Upper lobe of left lung (tissue), 6 donors: ENCODE results near the gene WDR53. TPM values are rescaled to one million over a fixed set of nuclear protein-coding genes. Genes with fewer than 3 reads are reported as not detected.
A peak's percentile ranks its signal among the peaks of the same experiment; 100 is the strongest.
"Not testable (repeated sequence)": the region's sequence is repeated elsewhere in the genome, so short reads cannot be mapped to it uniquely, and the experiment has no call there.

Experiments
- ATAC-seq, 2 donors: fragments of 200-7000 bp; cut with Tn5 transposase; one replicate each; pipeline ENCODE4 v1.9.1; 2022; ENCODE audit warnings: mild to moderate bottlenecking in 2 of 2, moderate library complexity in 2 of 2; ENCODE audit not compliant: low FRiP score in 2 of 2
- DNase-seq, 2 donors: peaks; one replicate each; pipeline ENCODE4 v3.0.0-alpha.2; 2019 to 2020
- H3K27ac ChIP-seq, 4 donors: fragments of 200-600 bp; sonication (generic); one replicate each; pipeline ENCODE4 v1.5.1; 2016 to 2019
- H3K27me3 ChIP-seq, 4 donors: fragments of 200-600 bp; sonication (generic); one replicate each; pipeline ENCODE4 v1.5.1; 2017 to 2019
- H3K36me3 ChIP-seq, 4 donors: fragments of 200-600 bp; sonication (generic); one replicate each; pipeline ENCODE4 v1.5.1; 2016 to 2019
- H3K4me1 ChIP-seq, 4 donors: fragments of 200-600 bp; sonication (generic); one replicate each; pipeline ENCODE4 v1.5.1; 2018 to 2019
- H3K4me3 ChIP-seq, 4 donors: fragments of 200-600 bp; sonication (generic); one replicate each; pipeline ENCODE4 v1.5.1; 2017 to 2019; ENCODE audit warnings: mild to moderate bottlenecking in 2 of 4, moderate library complexity in 1 of 4
- H3K9me3 ChIP-seq, 4 donors: fragments of 200-600 bp; sonication (generic); one replicate each; pipeline ENCODE4 v1.5.1; 2018 to 2019
- EP300 ChIP-seq, 4 donors: sonication (generic); formaldehyde crosslinking; IDR thresholded peaks; one replicate each; pipeline ENCODE4 v1.5.1; 2017; ENCODE audit warnings: antibody characterized with exemption in 4 of 4, control low read depth in 2 of 4
- POLR2A ChIP-seq, 4 donors: fragments of 450-650 bp; IDR thresholded peaks; one replicate each; pipeline ENCODE4 v1.5.1; 2016 to 2017; ENCODE audit warnings: antibody characterized with exemption in 4 of 4, mild to moderate bottlenecking in 2 of 4
- POLR2AphosphoS5 ChIP-seq, 2 donors: sonication (generic); formaldehyde crosslinking; IDR thresholded peaks; one replicate each; pipeline ENCODE4 v1.5.1; 2017; ENCODE audit warnings: antibody characterized with exemption in 2 of 2
- WGBS, 2 donors: methylation state at CpG; one replicate each; pipeline ENCODE4 v1.1.5; 2017 to 2018; 5-methylcytosine and 5-hydroxymethylcytosine counted together
- total RNA-seq, 6 donors: library from RNA; depleted of rRNA in 4 of 6; stranded (reverse); fragments of >200 nt in 4 of 6; gene quantifications; one replicate each; pipeline versions ENCODE4 v1.1.0 to v1.2.1, GENCODE V29; 2016 to 2021
- TF ChIP-seq, protein P1 (sequence below), 6 experiments: fragments of 450-650 bp in 4 of 6; fragments of 200-600 bp in 2 of 6; sonication (generic) in 2 of 6; IDR thresholded peaks; one replicate each; pipeline ENCODE4 v1.5.1; 2016 to 2019; ENCODE audit warnings: antibody characterized with exemption in 6 of 6
- donor health status: DM: no; HTN: no; CAD: no; lungs with moderate emphysema.
- donor health status: DM: no; HTN: yes; CAD: no; lungs with severe emphysema.

Gene WDR53
- total RNA-seq, 6 donors from 2014 or later = 1.00 to 31.4 (median 8.7) TPM

DNA sequence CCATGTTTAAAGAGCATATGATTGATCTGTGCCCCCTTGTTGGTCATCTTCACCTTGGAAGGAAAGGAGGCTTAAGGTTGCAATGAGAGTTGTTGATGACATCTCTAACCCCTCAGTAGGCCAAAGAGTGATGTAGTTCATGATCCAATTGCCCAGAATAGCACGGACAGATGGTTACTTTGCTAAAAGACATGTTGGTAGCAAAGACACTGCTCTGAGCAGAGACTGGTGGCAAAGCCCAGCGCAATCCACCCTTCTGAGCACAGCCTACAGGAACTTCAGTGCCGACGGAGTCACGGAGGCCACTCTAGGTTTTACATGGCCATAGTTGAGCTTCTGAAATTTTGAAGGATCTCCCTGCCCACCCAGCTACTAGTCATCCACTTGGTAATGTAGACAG lies 21.9 kb upstream of the WDR53 start:
- no peaks in the 10 kb centered on the region for H3K9me3 ChIP-seq
- ATAC-seq (no peak), DNase-seq (no peak)
- no peaks in the 10 kb centered on the region for H3K27me3 ChIP-seq
- no peaks in the 10 kb centered on the region for H3K4me1 ChIP-seq
- no peak overlapping the region for H3K27ac ChIP-seq
- no peak overlapping the region for H3K4me3 ChIP-seq
- TF ChIP-seq EP300 (IDR thresholded peaks at IDR 0.05) = no peak
- TF ChIP-seq POLR2A (IDR thresholded peaks at IDR 0.05) = no peak
- TF ChIP-seq, protein P1, sequence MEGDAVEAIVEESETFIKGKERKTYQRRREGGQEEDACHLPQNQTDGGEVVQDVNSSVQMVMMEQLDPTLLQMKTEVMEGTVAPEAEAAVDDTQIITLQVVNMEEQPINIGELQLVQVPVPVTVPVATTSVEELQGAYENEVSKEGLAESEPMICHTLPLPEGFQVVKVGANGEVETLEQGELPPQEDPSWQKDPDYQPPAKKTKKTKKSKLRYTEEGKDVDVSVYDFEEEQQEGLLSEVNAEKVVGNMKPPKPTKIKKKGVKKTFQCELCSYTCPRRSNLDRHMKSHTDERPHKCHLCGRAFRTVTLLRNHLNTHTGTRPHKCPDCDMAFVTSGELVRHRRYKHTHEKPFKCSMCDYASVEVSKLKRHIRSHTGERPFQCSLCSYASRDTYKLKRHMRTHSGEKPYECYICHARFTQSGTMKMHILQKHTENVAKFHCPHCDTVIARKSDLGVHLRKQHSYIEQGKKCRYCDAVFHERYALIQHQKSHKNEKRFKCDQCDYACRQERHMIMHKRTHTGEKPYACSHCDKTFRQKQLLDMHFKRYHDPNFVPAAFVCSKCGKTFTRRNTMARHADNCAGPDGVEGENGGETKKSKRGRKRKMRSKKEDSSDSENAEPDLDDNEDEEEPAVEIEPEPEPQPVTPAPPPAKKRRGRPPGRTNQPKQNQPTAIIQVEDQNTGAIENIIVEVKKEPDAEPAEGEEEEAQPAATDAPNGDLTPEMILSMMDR (IDR thresholded peaks at IDR 0.05) = no peak
- no peak for TF ChIP-seq POLR2AphosphoS5 (IDR thresholded peaks at IDR 0.05)
- H3K36me3 ChIP-seq = peaks cover 0 to 9% (median 0%) of the 10 kb centered on the region in 4 donors
- WGBS, 2 donors = 79 to 82% methylated on average over 5 of the region's 5 CpGs

GRCh38 chr3:196585044-196585757 lies 16.8 kb upstream of the WDR53 start:
- Histone ChIP-seq H3K27ac (no peak overlapping the region), H3K27me3 (no peaks in the 10 kb centered on the region), H3K4me1 (no peaks in the 10 kb centered on the region), H3K9me3 (no peaks in the 10 kb centered on the region), H3K4me3 (no peak overlapping the region), H3K36me3 (peaks cover 0 to 23% (median 8%) of the 10 kb centered on the region in 4 donors)
- DNase-seq (no peak), ATAC-seq (no peak)
- TF ChIP-seq POLR2AphosphoS5 (IDR thresholded peaks at IDR 0.05) (no peak), EP300 (IDR thresholded peaks at IDR 0.05) (no peak), POLR2A (IDR thresholded peaks at IDR 0.05) (no peak)
- TF ChIP-seq, protein P1 (IDR thresholded peaks at IDR 0.05) = no peak
- WGBS, 2 donors = 88 to 89% methylated on average over 3 of the region's 3 CpGs

GRCh38 chr3:196572389-196572788 lies 4.0 kb upstream of the WDR53 start:
- TF ChIP-seq, protein P1 (IDR thresholded peaks at IDR 0.05) = no peak
- no peak for TF ChIP-seq POLR2AphosphoS5 (IDR thresholded peaks at IDR 0.05)
- no peak for TF ChIP-seq POLR2A (IDR thresholded peaks at IDR 0.05)
- TF ChIP-seq EP300 (IDR thresholded peaks at IDR 0.05) = no peak
- Histone ChIP-seq H3K4me3 (no peak overlapping the region), H3K27ac (no peak overlapping the region), H3K9me3 (no peaks in the 10 kb centered on the region), H3K4me1 (peaks cover 18 to 31% (median 21%) of the 10 kb centered on the region in 4 donors), H3K36me3 (peaks cover 0 to under 1% (median 0%) of the 10 kb centered on the region in 4 donors), H3K27me3 (no peaks in the 10 kb centered on the region)
- WGBS, 2 donors = 47 to 100% methylated on average over 1 of the region's 1 CpG
- ATAC-seq (no peak), DNase-seq (no peak)

DNA sequence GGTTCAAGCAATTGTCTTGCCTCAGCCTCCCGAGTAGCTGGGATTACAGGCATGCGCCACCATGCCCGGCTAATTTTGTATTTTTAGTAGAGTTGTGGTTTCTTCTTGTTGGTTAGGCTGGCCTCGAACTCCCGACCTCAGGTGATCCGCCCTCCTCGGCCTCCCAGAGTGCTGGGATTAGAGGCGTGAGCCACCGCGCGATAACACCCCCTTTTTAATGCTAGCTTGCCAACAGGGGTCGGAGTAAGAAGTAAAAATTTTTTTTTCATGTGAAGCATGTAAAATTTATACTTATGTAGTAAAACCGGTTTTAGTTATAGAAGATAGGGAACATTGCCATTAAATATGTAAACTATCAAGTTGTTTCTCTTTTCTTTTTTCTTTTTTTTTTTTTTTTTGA lies 2.0 kb upstream of the WDR53 start:
- H3K4me1 ChIP-seq = peaks cover 20 to 34% (median 23%) of the 10 kb centered on the region in 4 donors
- H3K9me3 ChIP-seq, H3K36me3 ChIP-seq, H3K27ac ChIP-seq, H3K27me3 ChIP-seq, ATAC-seq: not testable (repeated sequence)
- DNase-seq = peak in 1 of 2 donors; percentile 32
- 85 to 88% methylated on average over 13 of the region's 13 CpGs for WGBS, 2 donors
- H3K4me3 ChIP-seq = peak overlapping the region in 1 of 4 donors; percentile 97

- peak in 1 of 2 donors; percentile 65 for ATAC-seq
- Histone ChIP-seq H3K4me3 (peak overlapping the region; percentile 47 to 97 (median 86)), H3K36me3 (peaks cover 0 to 9% (median 0%) of the 10 kb centered on the region in 4 donors)
Measured at GRCh38 chr3:196569003-196569516, 706 bp upstream of the WDR53 start.

More at GRCh38 chr3:196569003-196569516, 706 bp upstream of the WDR53 start:
- peaks cover 20 to 34% (median 23%) of the 10 kb centered on the region in 4 donors for H3K4me1 ChIP-seq
- H3K27ac ChIP-seq = peak overlapping the region; percentile 83 to 94 (median 90)
- H3K9me3 ChIP-seq = no peaks in the 10 kb centered on the region
- TF ChIP-seq POLR2AphosphoS5 (IDR thresholded peaks at IDR 0.05) = no peak
- TF ChIP-seq, protein P1 (IDR thresholded peaks at IDR 0.05) = peak in 1 of 6 experiments; percentile 33
- WGBS, 2 donors = 0 to 1% methylated on average over 10 to 25 of the region's 44 CpGs
- peak in 1 of 2 donors; percentile 42 for DNase-seq
- H3K27me3 ChIP-seq = no peaks in the 10 kb centered on the region
